Measurements from ENCODE around the gene MLH3. TPM values are rescaled to one million over a fixed set of nuclear protein-coding genes. Genes with fewer than 3 reads are reported as not detected.
"Not testable (repeated sequence)": the region's sequence is repeated elsewhere in the genome, so short reads cannot be mapped to it uniquely, and the experiment has no call there.

MLH3 gene
- total and polyA plus RNA-seq, 4 donors, result 5.8 to 29.7 (median 9.9) TPM

DNA sequence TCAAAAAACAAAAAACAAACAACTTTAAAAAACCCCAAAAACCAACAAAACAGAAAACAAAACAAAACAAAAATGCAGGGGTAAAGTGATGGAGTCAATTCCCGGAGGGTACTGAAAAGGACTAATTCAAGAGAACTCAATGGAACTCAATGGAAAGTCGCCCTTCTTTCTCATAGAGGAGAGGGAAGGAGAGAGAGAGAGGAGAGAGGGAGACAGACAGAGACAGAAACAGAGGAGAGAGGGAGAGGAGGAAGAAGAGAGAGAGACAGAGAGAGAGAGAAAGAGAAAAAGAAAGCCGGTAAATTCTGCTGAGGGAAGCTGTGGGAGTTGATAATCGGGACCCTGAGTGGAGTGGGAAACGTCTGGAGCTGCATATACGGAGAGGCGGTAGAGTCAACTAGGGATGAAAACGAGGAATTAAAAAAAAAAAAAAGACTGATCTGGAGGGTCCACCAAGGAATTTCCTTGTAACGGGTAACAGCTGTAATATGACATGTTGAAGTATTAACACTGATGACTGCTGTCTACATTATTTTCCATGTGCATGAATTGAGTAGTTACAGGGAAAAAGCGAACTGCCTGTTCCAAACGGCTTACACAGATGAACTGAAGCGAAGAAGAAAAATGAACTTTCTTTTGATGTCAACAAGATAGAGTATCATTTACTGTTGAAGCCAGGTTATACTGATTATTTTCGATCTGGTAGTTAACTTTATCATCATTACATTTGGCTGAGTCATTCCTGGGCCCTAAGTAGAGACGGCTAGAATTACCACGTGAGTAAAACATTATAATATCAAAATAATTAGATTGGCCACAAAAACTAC lies 17.2 kb upstream of the MLH3 start:
- no peak for DNase-seq (ENCODE audit: low spot score)
- WGBS, result 16% methylated on average over 15 of the region's 15 CpGs

DNA sequence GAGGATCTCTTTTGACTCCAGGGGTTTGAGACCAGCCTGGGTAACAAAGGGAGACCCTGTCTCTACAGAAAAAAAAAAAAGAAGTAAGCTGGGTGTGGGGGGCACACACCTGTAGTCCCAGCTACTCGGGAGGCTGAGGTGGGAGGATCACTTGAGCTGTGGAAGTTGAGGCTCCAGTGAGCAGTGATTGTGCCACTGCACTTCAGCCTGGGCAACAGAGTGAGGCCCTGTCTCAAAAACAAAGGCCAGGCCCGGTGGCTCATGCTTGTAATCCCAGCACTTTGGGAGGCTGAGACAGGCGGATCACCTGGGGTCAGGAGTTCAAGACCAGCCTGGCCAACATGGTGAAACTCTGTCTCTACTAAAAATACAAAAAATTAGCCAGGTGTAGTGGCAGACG lies 16.5 kb upstream of the MLH3 start:
- H3K4me1 ChIP-seq (ENCODE audit: control insufficient read depth in 4 of 4, insufficient read depth in 4 of 4, low read length in 3 of 4), result peaks cover 3 to 31% (median 13%) of the 10 kb centered on the region in 4 donors
- H3K27me3 ChIP-seq (ENCODE audit: control insufficient read depth in 4 of 4, insufficient read depth in 4 of 4, low read length in 3 of 4); H3K9ac ChIP-seq (ENCODE audit: low read depth in 1 of 2, low read length in 2 of 2); H3K27ac ChIP-seq (ENCODE audit: low read depth in 1 of 2, low read length in 2 of 2); H3K36me3 ChIP-seq (ENCODE audit: control insufficient read depth in 4 of 4, insufficient read depth in 3 of 4, low read depth in 1 of 4, low read length in 3 of 4); DNase-seq (ENCODE audit: low spot score); H3K9me3 ChIP-seq (ENCODE audit: control insufficient read depth in 4 of 4, low read length in 3 of 4): not testable (repeated sequence)
- WGBS, result 81% methylated on average over 4 of the region's 4 CpGs
- peak overlapping the region in 2 of 3 donors; percentile 73 to 88 for H3K4me3 ChIP-seq (ENCODE audit: low read depth in 1 of 3, low read length in 3 of 3)

More for the DNA sequence above, 17.2 kb upstream of the MLH3 start:
- no peaks in the 10 kb centered on the region for H3K27me3 ChIP-seq (ENCODE audit: control insufficient read depth in 4 of 4, insufficient read depth in 4 of 4, low read length in 3 of 4)
- peaks cover 0 to 26% (median 11%) of the 10 kb centered on the region in 4 donors for H3K4me1 ChIP-seq (ENCODE audit: control insufficient read depth in 4 of 4, insufficient read depth in 4 of 4, low read length in 3 of 4)
- H3K36me3 ChIP-seq (ENCODE audit: control insufficient read depth in 4 of 4, insufficient read depth in 3 of 4, low read depth in 1 of 4, low read length in 3 of 4), result no peaks in the 10 kb centered on the region
- peak overlapping the region; percentile 87 to 96 for H3K27ac ChIP-seq (ENCODE audit: low read depth in 1 of 2, low read length in 2 of 2)
- peak overlapping the region; percentile 18 to 91 for H3K9ac ChIP-seq (ENCODE audit: low read depth in 1 of 2, low read length in 2 of 2)
- no peaks in the 10 kb centered on the region for H3K9me3 ChIP-seq (ENCODE audit: control insufficient read depth in 4 of 4, low read length in 3 of 4)
- no peak for TF ChIP-seq FOXA2 (IDR thresholded peaks at IDR 0.05)
- TF ChIP-seq, protein P1, sequence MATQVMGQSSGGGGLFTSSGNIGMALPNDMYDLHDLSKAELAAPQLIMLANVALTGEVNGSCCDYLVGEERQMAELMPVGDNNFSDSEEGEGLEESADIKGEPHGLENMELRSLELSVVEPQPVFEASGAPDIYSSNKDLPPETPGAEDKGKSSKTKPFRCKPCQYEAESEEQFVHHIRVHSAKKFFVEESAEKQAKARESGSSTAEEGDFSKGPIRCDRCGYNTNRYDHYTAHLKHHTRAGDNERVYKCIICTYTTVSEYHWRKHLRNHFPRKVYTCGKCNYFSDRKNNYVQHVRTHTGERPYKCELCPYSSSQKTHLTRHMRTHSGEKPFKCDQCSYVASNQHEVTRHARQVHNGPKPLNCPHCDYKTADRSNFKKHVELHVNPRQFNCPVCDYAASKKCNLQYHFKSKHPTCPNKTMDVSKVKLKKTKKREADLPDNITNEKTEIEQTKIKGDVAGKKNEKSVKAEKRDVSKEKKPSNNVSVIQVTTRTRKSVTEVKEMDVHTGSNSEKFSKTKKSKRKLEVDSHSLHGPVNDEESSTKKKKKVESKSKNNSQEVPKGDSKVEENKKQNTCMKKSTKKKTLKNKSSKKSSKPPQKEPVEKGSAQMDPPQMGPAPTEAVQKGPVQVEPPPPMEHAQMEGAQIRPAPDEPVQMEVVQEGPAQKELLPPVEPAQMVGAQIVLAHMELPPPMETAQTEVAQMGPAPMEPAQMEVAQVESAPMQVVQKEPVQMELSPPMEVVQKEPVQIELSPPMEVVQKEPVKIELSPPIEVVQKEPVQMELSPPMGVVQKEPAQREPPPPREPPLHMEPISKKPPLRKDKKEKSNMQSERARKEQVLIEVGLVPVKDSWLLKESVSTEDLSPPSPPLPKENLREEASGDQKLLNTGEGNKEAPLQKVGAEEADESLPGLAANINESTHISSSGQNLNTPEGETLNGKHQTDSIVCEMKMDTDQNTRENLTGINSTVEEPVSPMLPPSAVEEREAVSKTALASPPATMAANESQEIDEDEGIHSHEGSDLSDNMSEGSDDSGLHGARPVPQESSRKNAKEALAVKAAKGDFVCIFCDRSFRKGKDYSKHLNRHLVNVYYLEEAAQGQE (IDR thresholded peaks at IDR 0.05), result peak; percentile 11
- peak overlapping the region; percentile 36 to 88 (median 73) for H3K4me3 ChIP-seq (ENCODE audit: low read depth in 1 of 3, low read length in 3 of 3)

DNA sequence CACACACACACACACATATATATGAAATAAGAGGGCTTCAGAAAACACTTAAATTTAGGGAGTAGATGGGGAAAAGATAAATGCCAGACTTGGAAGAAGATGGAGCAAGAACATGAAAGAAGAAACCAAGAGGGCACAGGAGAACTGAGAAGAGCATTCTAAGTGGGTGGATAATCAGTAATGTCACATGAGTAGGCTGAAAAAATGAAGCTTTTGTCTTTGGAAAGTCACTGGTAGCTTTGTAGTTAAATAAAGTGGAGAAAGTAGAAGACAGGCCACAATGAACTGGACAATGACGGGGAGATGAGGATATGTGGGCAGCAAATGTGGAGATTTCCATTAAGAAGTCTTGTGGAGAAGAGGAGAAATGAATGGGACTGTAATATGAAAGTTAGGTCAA lies 15.9 kb upstream of the MLH3 start:
- H3K9ac ChIP-seq (ENCODE audit: low read depth in 1 of 2, low read length in 2 of 2), result no peak overlapping the region
- H3K36me3 ChIP-seq (ENCODE audit: control insufficient read depth in 4 of 4, insufficient read depth in 3 of 4, low read depth in 1 of 4, low read length in 3 of 4), result no peaks in the 10 kb centered on the region
- H3K27ac ChIP-seq (ENCODE audit: low read depth in 1 of 2, low read length in 2 of 2), result no peak overlapping the region
- 97% methylated on average over 1 of the region's 1 CpG for WGBS
- H3K4me3 ChIP-seq (ENCODE audit: low read depth in 1 of 3, low read length in 3 of 3), result no peak overlapping the region
- no peaks in the 10 kb centered on the region for H3K9me3 ChIP-seq (ENCODE audit: control insufficient read depth in 4 of 4, low read length in 3 of 4)
- peaks cover 3 to 31% (median 13%) of the 10 kb centered on the region in 4 donors for H3K4me1 ChIP-seq (ENCODE audit: control insufficient read depth in 4 of 4, insufficient read depth in 4 of 4, low read length in 3 of 4)
- H3K27me3 ChIP-seq (ENCODE audit: control insufficient read depth in 4 of 4, insufficient read depth in 4 of 4, low read length in 3 of 4), result no peaks in the 10 kb centered on the region
- no peak for DNase-seq (ENCODE audit: low spot score)
- no peak for TF ChIP-seq HNF4G (IDR thresholded peaks at IDR 0.05)
- TF ChIP-seq, protein P2, sequence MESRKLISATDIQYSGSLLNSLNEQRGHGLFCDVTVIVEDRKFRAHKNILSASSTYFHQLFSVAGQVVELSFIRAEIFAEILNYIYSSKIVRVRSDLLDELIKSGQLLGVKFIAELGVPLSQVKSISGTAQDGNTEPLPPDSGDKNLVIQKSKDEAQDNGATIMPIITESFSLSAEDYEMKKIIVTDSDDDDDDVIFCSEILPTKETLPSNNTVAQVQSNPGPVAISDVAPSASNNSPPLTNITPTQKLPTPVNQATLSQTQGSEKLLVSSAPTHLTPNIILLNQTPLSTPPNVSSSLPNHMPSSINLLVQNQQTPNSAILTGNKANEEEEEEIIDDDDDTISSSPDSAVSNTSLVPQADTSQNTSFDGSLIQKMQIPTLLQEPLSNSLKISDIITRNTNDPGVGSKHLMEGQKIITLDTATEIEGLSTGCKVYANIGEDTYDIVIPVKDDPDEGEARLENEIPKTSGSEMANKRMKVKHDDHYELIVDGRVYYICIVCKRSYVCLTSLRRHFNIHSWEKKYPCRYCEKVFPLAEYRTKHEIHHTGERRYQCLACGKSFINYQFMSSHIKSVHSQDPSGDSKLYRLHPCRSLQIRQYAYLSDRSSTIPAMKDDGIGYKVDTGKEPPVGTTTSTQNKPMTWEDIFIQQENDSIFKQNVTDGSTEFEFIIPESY (IDR thresholded peaks at IDR 0.05), result no peak
- no peak for TF ChIP-seq FOXA2 (IDR thresholded peaks at IDR 0.05)
- TF ChIP-seq JUND (IDR thresholded peaks at IDR 0.05), result no peak
- no peak for TF ChIP-seq NR2F2 (IDR thresholded peaks at IDR 0.05)
- TF ChIP-seq FOXA1 (IDR thresholded peaks at IDR 0.05), result no peak
- TF ChIP-seq EGR1 (IDR thresholded peaks at IDR 0.05; ENCODE audit: low read depth in 2 of 2), result no peak
- no peak for TF ChIP-seq HNF4A (conservative IDR thresholded peaks at IDR 0.05)
- TF ChIP-seq, protein P3, sequence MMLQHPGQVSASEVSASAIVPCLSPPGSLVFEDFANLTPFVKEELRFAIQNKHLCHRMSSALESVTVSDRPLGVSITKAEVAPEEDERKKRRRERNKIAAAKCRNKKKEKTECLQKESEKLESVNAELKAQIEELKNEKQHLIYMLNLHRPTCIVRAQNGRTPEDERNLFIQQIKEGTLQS (IDR thresholded peaks at IDR 0.05), result no peak
- TF ChIP-seq, protein P4, sequence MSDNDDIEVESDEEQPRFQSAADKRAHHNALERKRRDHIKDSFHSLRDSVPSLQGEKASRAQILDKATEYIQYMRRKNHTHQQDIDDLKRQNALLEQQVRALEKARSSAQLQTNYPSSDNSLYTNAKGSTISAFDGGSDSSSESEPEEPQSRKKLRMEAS (IDR thresholded peaks at IDR 0.05), result no peak
- TF ChIP-seq YY1 (IDR thresholded peaks at IDR 0.05), result no peak
- TF ChIP-seq SP1 (IDR thresholded peaks at IDR 0.05), result no peak
- TF ChIP-seq, protein P1 (IDR thresholded peaks at IDR 0.05), result no peak
- no peak for TF ChIP-seq RAD21 (IDR thresholded peaks at IDR 0.05)
- no peak for TF ChIP-seq GABPA (IDR thresholded peaks at IDR 0.05 in 1 of 2, conservative IDR thresholded peaks at IDR 0.05 in 1 of 2)
- TF ChIP-seq TAF1 (conservative IDR thresholded peaks at IDR 0.05), result no peak
- no peak for TF ChIP-seq RXRA (IDR thresholded peaks at IDR 0.05)

Data from liver (tissue), 9 donors.